ENCODE data around the gene HMGCL.

Gene HMGCL

GRCh38 chr1:23757812-23758211 lies 67.4 kb downstream of the HMGCL start:
- TF ChIP-seq TEAD4 (IDR thresholded peaks at IDR 0.05): no peak
- no peak for TF ChIP-seq REST (IDR thresholded peaks at IDR 0.05; ENCODE audit: low read depth)
- TF ChIP-seq NFIC (IDR thresholded peaks at IDR 0.05): no peak
- no peak for TF ChIP-seq USF1 (IDR thresholded peaks at IDR 0.05)
- TF ChIP-seq YY1 (IDR thresholded peaks at IDR 0.05; ENCODE audit: low read depth): no peak
- no peak for TF ChIP-seq ZBTB7A (IDR thresholded peaks at IDR 0.05; ENCODE audit: low read depth)
- TF ChIP-seq FOXM1 (IDR thresholded peaks at IDR 0.05; ENCODE audit: borderline replicate concordance, low read depth): no peak
- TF ChIP-seq CEBPB (IDR thresholded peaks at IDR 0.05): no peak
- no peak for TF ChIP-seq TCF12 (IDR thresholded peaks at IDR 0.05; ENCODE audit: low read depth)
- no peak for TF ChIP-seq EGR1 (IDR thresholded peaks at IDR 0.05)
- TF ChIP-seq TAF1 (IDR thresholded peaks at IDR 0.05; ENCODE audit: low read depth): no peak
- no peak for TF ChIP-seq EP300 (IDR thresholded peaks at IDR 0.05; ENCODE audit: borderline replicate concordance)
- TF ChIP-seq RAD21 (IDR thresholded peaks at IDR 0.05; ENCODE audit: low read depth): no peak
- TF ChIP-seq CREB1 (IDR thresholded peaks at IDR 0.05; ENCODE audit: low read depth): no peak
- TF ChIP-seq MAX (IDR thresholded peaks at IDR 0.05): no peak

GRCh38 chr1:23756676-23757075 lies 68.6 kb downstream of the HMGCL start:
- TF ChIP-seq FOXM1 (IDR thresholded peaks at IDR 0.05; ENCODE audit: borderline replicate concordance, low read depth): no peak
- no peak for TF ChIP-seq USF1 (IDR thresholded peaks at IDR 0.05)
- TF ChIP-seq CREB1 (IDR thresholded peaks at IDR 0.05; ENCODE audit: low read depth): no peak
- no peak for TF ChIP-seq REST (IDR thresholded peaks at IDR 0.05; ENCODE audit: low read depth)
- TF ChIP-seq MAX (IDR thresholded peaks at IDR 0.05): no peak
- no peak for TF ChIP-seq CEBPB (IDR thresholded peaks at IDR 0.05)
- no peak for TF ChIP-seq ZBTB7A (IDR thresholded peaks at IDR 0.05; ENCODE audit: low read depth)
- TF ChIP-seq TCF12 (IDR thresholded peaks at IDR 0.05; ENCODE audit: low read depth): no peak
- TF ChIP-seq EGR1 (IDR thresholded peaks at IDR 0.05): no peak
- no peak for TF ChIP-seq RAD21 (IDR thresholded peaks at IDR 0.05; ENCODE audit: low read depth)
- no peak for TF ChIP-seq TAF1 (IDR thresholded peaks at IDR 0.05; ENCODE audit: low read depth)
- TF ChIP-seq TEAD4 (IDR thresholded peaks at IDR 0.05): no peak
- TF ChIP-seq NFIC (IDR thresholded peaks at IDR 0.05): no peak
- TF ChIP-seq EP300 (IDR thresholded peaks at IDR 0.05; ENCODE audit: borderline replicate concordance): no peak
- no peak for TF ChIP-seq YY1 (IDR thresholded peaks at IDR 0.05; ENCODE audit: low read depth)

- no peak for TF ChIP-seq FOXM1 (IDR thresholded peaks at IDR 0.05; ENCODE audit: borderline replicate concordance, low read depth)
- no peak for TF ChIP-seq EGR1 (IDR thresholded peaks at IDR 0.05)
- TF ChIP-seq TAF1 (IDR thresholded peaks at IDR 0.05; ENCODE audit: low read depth): no peak
- TF ChIP-seq MAX (IDR thresholded peaks at IDR 0.05): no peak
- TF ChIP-seq TCF12 (IDR thresholded peaks at IDR 0.05; ENCODE audit: low read depth): no peak
- TF ChIP-seq ZBTB7A (IDR thresholded peaks at IDR 0.05; ENCODE audit: low read depth): no peak
- TF ChIP-seq REST (IDR thresholded peaks at IDR 0.05; ENCODE audit: low read depth): no peak
- no peak for TF ChIP-seq CEBPB (IDR thresholded peaks at IDR 0.05)
- TF ChIP-seq EP300 (IDR thresholded peaks at IDR 0.05; ENCODE audit: borderline replicate concordance): no peak
- TF ChIP-seq RAD21 (IDR thresholded peaks at IDR 0.05; ENCODE audit: low read depth): no peak
- no peak for TF ChIP-seq USF1 (IDR thresholded peaks at IDR 0.05)
- no peak for TF ChIP-seq TEAD4 (IDR thresholded peaks at IDR 0.05)
- no peak for TF ChIP-seq CREB1 (IDR thresholded peaks at IDR 0.05; ENCODE audit: low read depth)
- TF ChIP-seq NFIC (IDR thresholded peaks at IDR 0.05): no peak
- TF ChIP-seq YY1 (IDR thresholded peaks at IDR 0.05; ENCODE audit: low read depth): no peak
Observed at GRCh38 chr1:23752909-23753308, 72.3 kb downstream of the HMGCL start.
